CD4-positive, CD25-positive, alpha-beta regulatory T cell (primary cell): ENCODE results near the gene CDK5R1. TPM values are rescaled to one million over a fixed set of nuclear protein-coding genes. Genes with fewer than 3 reads are reported as not detected.
"Not testable (repeated sequence)": the region's sequence is repeated elsewhere in the genome, so short reads cannot be mapped to it uniquely, and the experiment has no call there.

Experiments used
- ATAC-seq, 2 donors: fragments of 150-1000 bp; cut with Tn5 transposase; one replicate each; pipeline ENCODE4 v1.10.0; 2021; ENCODE audit warnings: low read depth in 2 of 2, moderate number of reproducible peaks in 2 of 2, moderate library complexity in 1 of 2
- DNase-seq, 3 donors: peaks; one replicate each; pipeline versions ENCODE4 v3.0.0 to v3.0.0-alpha.2; 2012 to 2022; ENCODE audit warnings: mixed read lengths in 1 of 3
- H3K27ac ChIP-seq: one replicate; pipeline ENCODE4 v1.7.0; 2013; ENCODE audit warnings: mild to moderate bottlenecking, low read length; ENCODE audit not compliant: insufficient read depth, poor library complexity, severe bottlenecking
- H3K27me3 ChIP-seq: one replicate; pipeline ENCODE4 v1.7.0; 2013; ENCODE audit warnings: low read length; ENCODE audit not compliant: control insufficient read depth, insufficient read depth
- H3K36me3 ChIP-seq: one replicate; pipeline ENCODE4 v1.7.0; 2013; ENCODE audit warnings: mild to moderate bottlenecking, low read length, moderate library complexity; ENCODE audit not compliant: control insufficient read depth, insufficient read depth
- H3K4me1 ChIP-seq: 2 replicates; pipeline ENCODE4 v1.7.0; 2013; ENCODE audit warnings: mild to moderate bottlenecking, low read length; ENCODE audit not compliant: insufficient read depth, control insufficient read depth, poor library complexity, severe bottlenecking
- H3K4me3 ChIP-seq: one replicate; pipeline ENCODE4 v1.7.0; 2013; ENCODE audit warnings: low read depth, mild to moderate bottlenecking, low read length, moderate library complexity
- H3K9me3 ChIP-seq, 2 experiments: 1 replicate in 1 of 2; 2 replicates in 1 of 2; pipeline ENCODE4 v1.7.0; 2013; ENCODE audit warnings: low read length in 2 of 2, mild to moderate bottlenecking in 1 of 2, moderate library complexity in 1 of 2; ENCODE audit not compliant: control insufficient read depth in 2 of 2
- H3K27ac Mint-ChIP-seq, 3 donors: one replicate each; pipeline ENCODE4 v1.8.0; 2020 to 2022; ENCODE audit warnings: mild to moderate bottlenecking in 3 of 3, mixed read lengths in 3 of 3, moderate library complexity in 2 of 3
- H3K27me3 Mint-ChIP-seq: one replicate; pipeline ENCODE4 v1.8.0; 2022; ENCODE audit warnings: mild to moderate bottlenecking, mixed read lengths
- H3K36me3 Mint-ChIP-seq: one replicate; pipeline ENCODE4 v1.8.0; 2020; ENCODE audit warnings: mixed read lengths
- H3K4me1 Mint-ChIP-seq, 4 donors: one replicate each; pipeline ENCODE4 v1.8.0; 2020 to 2022; ENCODE audit warnings: mixed read lengths in 4 of 4, mild to moderate bottlenecking in 1 of 4
- H3K4me3 Mint-ChIP-seq, 4 donors: one replicate each; pipeline ENCODE4 v1.8.0; 2020 to 2022; ENCODE audit warnings: mild to moderate bottlenecking in 4 of 4, mixed read lengths in 4 of 4, moderate library complexity in 3 of 4
- H3K9me3 Mint-ChIP-seq, 7 donors: one replicate each; pipeline ENCODE4 v1.8.0; 2020 to 2022; ENCODE audit warnings: mixed read lengths in 7 of 7, mild to moderate bottlenecking in 3 of 7, moderate library complexity in 2 of 7
- polyA plus RNA-seq, 4 donors: library from polyadenylated mRNA; unstranded; fragments of 300-500 nt; fragmentation: Illumina TruSeq; gene quantifications; one replicate each; pipeline ENCODE4 v1.2.3, GENCODE V29; 2021
- total RNA-seq: library from RNA; stranded (reverse); gene quantifications from one replicate; pipeline ENCODE4 v1.2.3, GENCODE V29; 2022

Gene CDK5R1
- total and polyA plus RNA-seq, 5 donors from 2014 or later = 3.5 to 8.9 (median 6.3) TPM

DNA sequence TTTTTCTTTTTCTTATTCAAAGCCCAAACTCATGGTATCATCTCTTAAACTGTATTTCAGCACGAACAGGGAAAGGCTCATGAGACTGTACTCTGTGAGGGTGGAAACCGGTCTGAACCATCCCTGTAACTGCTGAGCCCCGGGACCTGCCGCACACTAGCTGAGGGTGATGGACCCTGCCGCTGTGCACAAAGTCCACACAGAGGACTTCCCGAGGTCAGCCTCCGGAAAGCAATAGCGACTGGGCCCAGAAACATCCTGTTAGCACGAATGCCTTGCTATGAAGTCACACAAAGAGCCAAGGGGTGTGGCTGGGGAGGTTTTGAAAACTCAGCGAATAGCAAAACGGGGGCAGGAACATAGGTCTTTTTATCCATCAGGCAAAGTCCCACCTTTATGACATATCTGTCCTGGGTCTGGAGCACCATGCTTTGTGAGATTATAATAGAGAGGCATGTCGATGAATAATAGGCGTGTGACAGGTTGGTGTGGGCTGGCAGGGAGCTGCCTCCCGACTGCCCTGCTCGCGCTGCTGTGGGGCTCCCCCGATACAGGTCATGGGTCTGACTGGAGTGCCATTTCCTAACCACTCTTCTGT, 33.4 kb downstream of the CDK5R1 start:
- Mint-ChIP-seq H3K36me3 (peaks cover 3% of the 10 kb centered on the region), H3K9me3 (no peaks in the 10 kb centered on the region), H3K27me3 (peaks cover 18% of the 10 kb centered on the region), H3K4me3 (peak overlapping the region; percentile 70 to 96 (median 88)), H3K4me1 (peaks cover 28 to 84% (median 50%) of the 10 kb centered on the region in 4 donors), H3K27ac (peak overlapping the region; percentile 96 to 100 (median 99))
- peak overlapping the region; percentile 60 for H3K27ac ChIP-seq
- ATAC-seq (peak; percentile 43 to 48), DNase-seq (peak in 2 of 3 donors; percentile 48 to 51)
- H3K4me3 ChIP-seq = peak overlapping the region; percentile 74
- H3K9me3 ChIP-seq = no peaks in the 10 kb centered on the region
- H3K27me3 ChIP-seq = no peaks in the 10 kb centered on the region
- peaks cover 67% of the 10 kb centered on the region for H3K4me1 ChIP-seq
- H3K36me3 ChIP-seq = no peaks in the 10 kb centered on the region

- ATAC-seq = no peak
Measured at GRCh38 chr17:32520737-32521404, 34.1 kb downstream of the CDK5R1 start.

DNA sequence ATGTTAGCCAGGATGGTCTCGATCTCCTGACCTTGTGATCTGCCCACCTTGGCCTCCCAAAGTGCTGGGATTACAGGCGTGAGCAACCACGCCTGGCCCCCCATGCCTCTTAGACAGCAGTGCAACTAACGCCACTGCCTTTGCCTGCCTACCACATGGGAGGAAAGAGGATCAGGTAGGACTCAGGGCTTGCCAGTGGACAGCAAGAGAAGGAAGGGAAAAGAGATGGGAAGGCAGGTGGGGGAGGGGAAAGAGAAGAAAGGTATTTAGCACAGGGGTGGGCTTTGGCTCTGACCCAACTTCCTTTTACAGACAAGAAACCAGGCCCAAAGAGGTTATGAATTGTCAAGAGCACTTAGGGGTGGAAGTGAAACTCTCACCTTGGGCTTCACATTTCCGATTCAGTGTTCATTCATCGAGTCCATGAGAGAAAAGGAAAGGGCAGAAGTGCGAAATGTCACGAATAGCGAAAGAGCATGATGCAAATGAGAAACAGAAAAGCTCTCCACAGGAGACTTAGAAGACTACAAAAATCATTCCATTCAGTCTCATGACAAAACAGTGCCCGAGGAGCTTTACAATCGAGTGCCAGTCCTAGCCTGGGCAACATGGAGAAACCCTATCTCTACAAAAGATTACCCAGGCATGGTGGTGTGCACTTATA, 36.4 kb downstream of the CDK5R1 start:
- no peak overlapping the region for H3K27ac ChIP-seq
- H3K27ac Mint-ChIP-seq = peak overlapping the region; percentile 7 to 72 (median 33)
- no peaks in the 10 kb centered on the region for H3K9me3 ChIP-seq
- no peaks in the 10 kb centered on the region for H3K9me3 Mint-ChIP-seq
- H3K36me3 ChIP-seq = no peaks in the 10 kb centered on the region
- peak in 1 of 3 donors; percentile 78 for DNase-seq
- H3K27me3 ChIP-seq = no peaks in the 10 kb centered on the region
- peaks cover 17 to 67% (median 41%) of the 10 kb centered on the region in 4 donors for H3K4me1 Mint-ChIP-seq
- ATAC-seq = no peak
- H3K4me3 Mint-ChIP-seq = peak overlapping the region; percentile 42 to 83 (median 61)
- H3K4me3 ChIP-seq = peak overlapping the region; percentile 73
- peaks cover 7% of the 10 kb centered on the region for H3K36me3 Mint-ChIP-seq
- peaks cover 48% of the 10 kb centered on the region for H3K4me1 ChIP-seq
- H3K27me3 Mint-ChIP-seq = peaks cover 28% of the 10 kb centered on the region

More at GRCh38 chr17:32520737-32521404, 34.1 kb downstream of the CDK5R1 start:
- peaks cover 3% of the 10 kb centered on the region for H3K36me3 Mint-ChIP-seq
- no peak for DNase-seq
- H3K9me3 Mint-ChIP-seq = no peaks in the 10 kb centered on the region
- peak overlapping the region; percentile 79 to 96 (median 88) for H3K4me3 Mint-ChIP-seq
- H3K4me3 ChIP-seq = peak overlapping the region; percentile 74
- H3K4me1 ChIP-seq = peaks cover 67% of the 10 kb centered on the region
- no peaks in the 10 kb centered on the region for H3K36me3 ChIP-seq
- H3K9me3 ChIP-seq = no peaks in the 10 kb centered on the region
- H3K4me1 Mint-ChIP-seq = peaks cover 28 to 78% (median 50%) of the 10 kb centered on the region in 4 donors
- H3K27ac ChIP-seq = peak overlapping the region; percentile 60
- no peaks in the 10 kb centered on the region for H3K27me3 ChIP-seq
- H3K27ac Mint-ChIP-seq = peak overlapping the region; percentile 96 to 100 (median 99)
- H3K27me3 Mint-ChIP-seq = peaks cover 23% of the 10 kb centered on the region

DNA sequence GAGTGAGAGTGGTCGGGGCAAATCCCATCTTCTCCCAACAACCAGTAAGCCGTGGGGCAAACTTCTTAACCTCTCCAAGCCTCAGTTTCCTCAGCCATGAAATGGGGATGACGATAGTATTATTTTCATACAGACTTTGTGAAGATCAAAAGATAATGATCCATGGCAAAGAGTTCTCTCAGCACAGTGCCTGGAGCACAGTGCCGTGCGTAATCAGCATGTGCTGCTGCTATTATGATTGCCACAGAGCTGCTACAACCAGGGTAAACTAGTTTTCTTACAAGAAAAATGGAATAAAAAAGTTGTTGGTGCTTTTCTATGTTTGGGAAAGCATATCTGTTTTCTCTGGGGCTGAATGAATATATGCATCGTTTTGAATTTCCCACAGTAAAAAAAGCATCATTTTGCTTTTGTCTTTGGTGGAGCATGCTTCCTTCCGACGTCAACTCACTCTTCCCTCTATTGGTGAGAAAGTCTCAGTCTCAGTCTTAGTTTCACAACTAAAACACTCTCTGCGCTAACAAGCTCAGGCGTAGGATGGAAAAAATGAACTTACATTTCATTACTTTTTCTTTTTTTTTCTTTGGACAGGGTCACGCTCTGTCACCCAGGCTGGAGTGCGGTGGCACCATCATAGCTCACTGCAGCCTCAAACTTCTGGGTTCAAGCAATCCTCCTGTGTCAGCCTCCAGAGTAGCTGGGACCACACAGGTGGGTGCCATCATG, 37.2 kb downstream of the CDK5R1 start:
- H3K27ac Mint-ChIP-seq = peak overlapping the region in 2 of 3 donors; percentile 31 to 62
- H3K4me3 ChIP-seq = peak overlapping the region; percentile 73

DNA sequence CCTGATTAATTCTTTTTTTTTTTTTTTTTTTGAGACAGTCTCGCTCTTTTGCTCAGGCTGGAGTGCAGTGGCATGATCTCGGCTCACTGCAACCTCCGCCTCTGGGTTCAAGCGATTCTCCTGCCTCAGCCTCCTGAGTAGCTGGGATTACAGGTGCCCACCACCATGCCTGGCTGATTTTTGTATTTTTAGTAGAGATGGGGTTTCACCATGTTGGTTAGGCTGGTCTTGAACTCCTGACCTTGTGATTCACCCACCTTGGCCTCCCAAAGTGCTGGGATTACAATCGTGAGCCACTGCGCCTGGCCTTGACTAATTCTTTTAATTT, 37.7 kb downstream of the CDK5R1 start:
- not testable (repeated sequence) for H3K27ac ChIP-seq, DNase-seq, H3K9me3 ChIP-seq, H3K27me3 ChIP-seq, H3K36me3 ChIP-seq, H3K36me3 Mint-ChIP-seq, H3K27ac Mint-ChIP-seq, H3K9me3 Mint-ChIP-seq, ATAC-seq
- Histone ChIP-seq H3K4me1 (peaks cover 43% of the 10 kb centered on the region), H3K4me3 (peak overlapping the region; percentile 73)
- Mint-ChIP-seq H3K4me1 (peaks cover 17 to 67% (median 47%) of the 10 kb centered on the region in 4 donors), H3K27me3 (peaks cover 30% of the 10 kb centered on the region), H3K4me3 (peak overlapping the region in 2 of 4 donors; percentile 21 to 73)

More for the DNA sequence above, 37.2 kb downstream of the CDK5R1 start:
- Mint-ChIP-seq H3K4me1 (peaks cover 17 to 67% (median 45%) of the 10 kb centered on the region in 4 donors), H3K27me3 (peaks cover 28% of the 10 kb centered on the region), H3K36me3 (peaks cover 7% of the 10 kb centered on the region), H3K4me3 (peak overlapping the region; percentile 8 to 75 (median 66)), H3K9me3 (no peaks in the 10 kb centered on the region)
- ATAC-seq = peak; percentile 40 to 45
- no peaks in the 10 kb centered on the region for H3K27me3 ChIP-seq
- no peaks in the 10 kb centered on the region for H3K36me3 ChIP-seq
- H3K4me1 ChIP-seq = peaks cover 47% of the 10 kb centered on the region
- no peaks in the 10 kb centered on the region for H3K9me3 ChIP-seq
- no peak overlapping the region for H3K27ac ChIP-seq
- DNase-seq = peak in 2 of 3 donors; percentile 50 to 57

DNA sequence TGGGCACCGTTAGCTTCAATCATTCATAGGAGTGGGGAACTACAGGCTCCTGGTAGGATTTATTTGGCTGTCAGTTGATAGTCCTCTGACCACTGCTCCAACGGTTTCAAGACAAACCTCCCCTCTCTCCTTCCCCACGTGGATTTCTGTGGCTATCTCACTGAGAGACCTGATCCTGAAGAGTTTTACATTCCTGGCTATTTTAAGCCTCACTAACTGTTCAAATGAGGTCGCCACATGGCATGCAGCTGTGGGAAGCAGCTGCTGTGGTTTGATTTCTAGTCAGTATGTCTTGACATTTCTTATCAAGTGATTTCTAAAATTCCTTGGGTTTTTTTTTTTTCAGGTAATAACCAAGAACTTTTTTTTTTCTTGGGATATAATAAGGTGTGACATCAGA, 38.3 kb downstream of the CDK5R1 start:
- no peaks in the 10 kb centered on the region for H3K27me3 ChIP-seq
- no peaks in the 10 kb centered on the region for H3K9me3 ChIP-seq
- ATAC-seq = no peak
- H3K27ac Mint-ChIP-seq = no peak overlapping the region
- H3K27me3 Mint-ChIP-seq = peaks cover 31% of the 10 kb centered on the region
- H3K36me3 ChIP-seq = no peaks in the 10 kb centered on the region
- peak overlapping the region in 2 of 4 donors; percentile 6 to 21 for H3K4me3 Mint-ChIP-seq
- no peak overlapping the region for H3K4me3 ChIP-seq
- peaks cover 7% of the 10 kb centered on the region for H3K36me3 Mint-ChIP-seq
- peaks cover 37% of the 10 kb centered on the region for H3K4me1 ChIP-seq
- no peak overlapping the region for H3K27ac ChIP-seq
- peaks cover 16 to 61% (median 41%) of the 10 kb centered on the region in 4 donors for H3K4me1 Mint-ChIP-seq
- no peaks in the 10 kb centered on the region for H3K9me3 Mint-ChIP-seq
- DNase-seq = no peak

DNA sequence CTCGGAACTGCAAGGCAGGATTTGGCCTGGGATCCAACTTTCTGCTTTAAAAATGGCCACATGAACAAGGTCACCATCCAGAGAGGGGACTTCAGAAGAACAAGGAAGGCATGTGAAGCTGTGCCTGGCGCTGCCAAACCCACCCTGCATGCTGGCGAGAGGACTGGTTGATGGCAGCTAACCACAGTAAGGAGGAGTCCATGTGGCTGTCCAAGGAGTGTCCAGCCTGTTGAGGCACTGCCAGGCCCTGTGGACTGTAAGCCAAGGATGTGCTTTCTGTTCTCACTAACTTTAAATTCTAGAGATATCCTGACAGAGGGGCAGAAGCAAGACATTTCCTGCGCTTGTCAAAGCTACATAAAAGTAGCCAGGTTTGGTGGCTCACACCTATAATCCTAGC, 40.4 kb downstream of the CDK5R1 start:
- no peak overlapping the region for H3K4me3 ChIP-seq
- Mint-ChIP-seq H3K4me3 (no peak overlapping the region), H3K27ac (no peak overlapping the region), H3K27me3 (peaks cover 31% of the 10 kb centered on the region), H3K4me1 (peaks cover 11 to 49% (median 32%) of the 10 kb centered on the region in 4 donors), H3K9me3 (no peaks in the 10 kb centered on the region), H3K36me3 (peaks cover 7% of the 10 kb centered on the region)
- no peaks in the 10 kb centered on the region for H3K27me3 ChIP-seq
- H3K27ac ChIP-seq = no peak overlapping the region
- H3K9me3 ChIP-seq = no peaks in the 10 kb centered on the region
- DNase-seq (no peak), ATAC-seq (no peak)
- peaks cover 26% of the 10 kb centered on the region for H3K4me1 ChIP-seq
- H3K36me3 ChIP-seq = no peaks in the 10 kb centered on the region
